HepG2 (cell line): ENCODE results near the gene GUCY1A1. TPM values are rescaled to one million over a fixed set of nuclear protein-coding genes. Genes with fewer than 3 reads are reported as not detected.

Experiments
- ATAC-seq: fragments of 200-7000 bp; cut with Tn5 transposase; 3 replicates; pipeline ENCODE4 v1.9.1; 2020; ENCODE audit warnings: mild to moderate bottlenecking, moderate library complexity
- BruUV-seq: library from RNA; stranded (reverse); fragments of 400-500 nt; replicated peaks from 2 replicates; lab custom pipeline; 2021; lab: Mats Ljungman, UMichigan
- CTCF ChIA-PET: fragments of 300-600 bp; formaldehyde crosslinking; extraction: SDS; loops from one replicate; lab custom pipeline; 2021; ENCODE audit warnings: low total read pairs, inconsistent platforms, low intra/inter-chr PET ratio; lab: Yijun Ruan, JAX
- POLR2A ChIA-PET: fragments of 350-600 bp; sonication (Branson Sonifier 250); formaldehyde crosslinking; loops from one replicate; lab custom pipeline; 2020; ENCODE audit warnings: antibody characterized with exemption, inconsistent platforms; lab: Yijun Ruan, JAX
- DNase-seq: peaks from one replicate; pipeline ENCODE4 v3.0.0-alpha.2; 2015; ENCODE audit warnings: low spot score
- FAIRE-seq: peaks from 3 replicates; lab custom pipeline; 2011; peaks lifted over from hg19 to GRCh38; lab: Jason Lieb, UNC
- H2AFZ ChIP-seq: one replicate; pipeline ENCODE4 v1.6.1; 2011; ENCODE audit warnings: low read length, inconsistent platforms
- H3K27ac ChIP-seq: fragments of 300-600 bp; 3 replicates; pipeline ENCODE4 v1.8.0; 2011; ENCODE audit warnings: mixed run types, mild to moderate bottlenecking, mixed read lengths, low read length, inconsistent platforms; ENCODE audit not compliant: insufficient read depth; ENCODE audit errors: extremely low read length
- H3K27me3 ChIP-seq, 2 experiments: fragments of 200-600 bp in 1 of 2; 2 replicates in 1 of 2; 3 replicates in 1 of 2; pipeline versions ENCODE4 v1.6.0 to v1.8.0; 2011; ENCODE audit warnings: low read length in 2 of 2, mild to moderate bottlenecking in 2 of 2, moderate library complexity in 2 of 2, inconsistent platforms in 1 of 2; ENCODE audit not compliant: insufficient read depth in 2 of 2, control insufficient read depth in 1 of 2
- H3K36me3 ChIP-seq, 2 experiments: fragments of 200-600 bp in 1 of 2; replicated peaks in 1 of 2; 2 replicates in 1 of 2; 3 replicates in 1 of 2; pipeline versions ENCODE4 v1.5.1 to v1.8.0; 2011; ENCODE audit warnings: low read length in 2 of 2, inconsistent platforms in 1 of 2; ENCODE audit not compliant: insufficient read depth in 2 of 2, control insufficient read depth in 1 of 2
- H3K4me1 ChIP-seq: 2 replicates; pipeline ENCODE4 v1.5.1; 2012; ENCODE audit warnings: low read length, inconsistent platforms; ENCODE audit not compliant: insufficient read depth
- H3K4me2 ChIP-seq: 2 replicates; pipeline ENCODE4 v1.6.0; 2011; ENCODE audit warnings: low read depth, low read length, inconsistent platforms
- H3K4me3 ChIP-seq, 3 experiments: fragments of 200-600 bp in 1 of 3; sonication (generic), shearing (Covaris generic) in 1 of 3; replicated peaks in 1 of 3; 2 replicates each; pipeline ENCODE4 v1.5.1; 2011 to 2016; ENCODE audit warnings: low read length in 3 of 3, inconsistent platforms in 2 of 3, low read depth in 2 of 3, mild to moderate bottlenecking in 2 of 3, control low read depth in 1 of 3, mixed read lengths in 1 of 3; ENCODE audit not compliant: insufficient read depth in 1 of 3
- H3K79me2 ChIP-seq: one replicate; pipeline ENCODE4 v1.6.1; 2011; ENCODE audit warnings: low read length, inconsistent platforms; ENCODE audit not compliant: insufficient read depth
- H3K9ac ChIP-seq: 2 replicates; pipeline ENCODE4 v1.6.0; 2011; ENCODE audit warnings: mild to moderate bottlenecking, low read depth, low read length, inconsistent platforms; ENCODE audit not compliant: insufficient read depth
- H3K9me3 ChIP-seq: 2 replicates; pipeline ENCODE4 v1.5.1; 2012; ENCODE audit warnings: mild to moderate bottlenecking, low read length
- H4K20me1 ChIP-seq: 2 replicates; pipeline ENCODE4 v1.6.0; 2011; ENCODE audit warnings: inconsistent platforms, mild to moderate bottlenecking, low read length, moderate library complexity; ENCODE audit not compliant: insufficient read depth
- CEBPB ChIP-seq: IDR thresholded peaks from 2 replicates; pipeline ENCODE4 v1.6.1; 2011; ENCODE audit warnings: low read depth, low read length, improper control_type of control experiment, borderline replicate concordance
- E2F2 ChIP-seq: sonication (generic); formaldehyde crosslinking; IDR thresholded peaks from 2 replicates; pipeline ENCODE4 v1.4.0; 2020; ENCODE audit warnings: missing genetic modification reagents, borderline replicate concordance
- MAFK ChIP-seq, 2 experiments: IDR thresholded peaks in 1 of 2; conservative IDR thresholded peaks in 1 of 2; 2 replicates each; pipeline ENCODE4 v1.6.1; 2011; ENCODE audit warnings: improper control_type of control experiment in 2 of 2, low read length in 2 of 2
- ZNF512B ChIP-seq: sonication (generic); formaldehyde crosslinking; IDR thresholded peaks from 2 replicates; pipeline ENCODE4 v1.5.1; 2020; ENCODE audit warnings: missing genetic modification reagents, mild to moderate bottlenecking, borderline replicate concordance
- WGBS: methylation state at CpG from one replicate; pipeline ENCODE4 v1.1.6; 2017; ENCODE audit warnings: low lambda C conversion rate; 5-methylcytosine and 5-hydroxymethylcytosine counted together
- in situ Hi-C: cut with HindIII; loops from 2 replicates; pipeline ENCODE4 v1.10.0; 2017; ENCODE audit warnings: low pct_unique_long_range_greater_than_20kb; ENCODE audit not compliant: extremely low pct_ligation_motif_present
- intact Hi-C: fragments of 100-400 bp; cut with micrococcal nuclease; formaldehyde crosslinking; loops from one replicate; pipeline ENCODE4 v1.10.0; 2022; ENCODE audit not compliant: unreplicated experiment
- polyA plus RNA-seq, 8 experiments: library from polyadenylated mRNA; depleted of rRNA in 3 of 8; stranded (reverse) in 7 of 8; unstranded in 1 of 8; fragments of >200 nt; fragmentation: Illumina TruSeq in 4 of 8; extraction: Trizol in 4 of 8; gene quantifications; 2 replicates each; pipeline versions ENCODE4 v1.2.1 to v1.2.3, GENCODE V29; 2011 to 2016; ENCODE audit warnings: low read depth in 4 of 8, missing spikeins in 1 of 8, mixed read lengths in 1 of 8; ENCODE audit not compliant: insufficient read depth in 1 of 8
- total RNA-seq, 5 experiments: library from RNA; depleted of rRNA; stranded (reverse); fragments of >200 nt; fragmentation: Illumina TruSeq; extraction: Trizol; gene quantifications; 2 replicates each; pipeline ENCODE4 v1.2.3, GENCODE V29; 2016; ENCODE audit warnings: low read depth in 1 of 5

Gene GUCY1A1
- total and polyA plus RNA-seq, 2 of the 13 experiments (the other 11 are each of a cell fraction or from before 2014, with no cell fraction given) = not detected

DNA sequence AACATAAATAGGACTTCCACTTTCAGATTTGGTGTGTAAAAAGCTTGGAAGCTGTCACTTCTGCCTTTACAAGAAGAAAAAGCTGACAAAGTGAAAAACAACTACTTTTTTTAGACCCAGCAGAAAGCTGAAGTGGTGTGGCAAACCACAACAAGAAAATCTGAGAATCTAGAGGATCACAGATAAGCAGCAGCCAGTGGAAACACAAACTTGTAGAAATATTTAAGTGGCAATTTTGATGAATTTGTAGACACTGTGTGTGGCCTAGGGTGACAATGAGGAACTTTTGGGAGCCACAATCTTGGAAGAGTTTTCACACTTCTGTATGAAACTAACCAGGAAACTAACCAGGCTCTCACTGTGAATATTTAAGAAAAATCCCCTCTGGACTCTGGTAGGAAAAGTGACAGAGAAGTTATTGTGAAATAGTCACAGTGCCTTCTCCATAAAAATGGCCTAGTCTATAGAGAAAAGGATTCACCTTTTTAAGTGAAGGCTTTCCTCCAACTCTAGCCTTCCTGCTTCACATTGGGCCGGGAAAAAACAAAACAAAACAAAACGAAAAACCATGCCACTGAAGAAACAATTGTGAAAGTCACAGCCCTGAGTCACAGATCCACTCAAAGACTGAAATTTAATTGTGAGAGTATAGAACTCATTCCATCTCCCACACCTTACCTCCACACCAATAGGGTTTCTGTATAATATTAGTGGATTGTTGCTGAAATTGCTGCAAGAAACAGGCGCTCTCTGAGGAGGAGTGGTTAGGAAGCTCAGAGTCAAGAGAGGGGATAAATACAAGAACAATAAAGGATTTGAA is 26.7 kb upstream of the GUCY1A1 start:
- FAIRE-seq = no peak
- in situ Hi-C loops = no loop called here
- 29% methylated on average over 3 of the region's 3 CpGs for WGBS

More for the DNA sequence above, 26.7 kb upstream of the GUCY1A1 start:
- intact Hi-C loops = no loop called here
- DNase-seq (no peak), ATAC-seq (no peak)
- CTCF ChIA-PET = no interaction called here
- Histone ChIP-seq H3K27ac (no peak overlapping the region), H4K20me1 (no peaks in the 10 kb centered on the region), H3K9me3 (no peaks in the 10 kb centered on the region), H2AFZ (no peak overlapping the region), H3K36me3 (no peaks in the 10 kb centered on the region), H3K9ac (no peak overlapping the region), H3K4me3 (no peak overlapping the region), H3K4me2 (no peak overlapping the region), H3K79me2 (no peaks in the 10 kb centered on the region), H3K27me3 (no peaks in the 10 kb centered on the region), H3K4me1 (no peaks in the 10 kb centered on the region)
- no peak for TF ChIP-seq E2F2 (CRISPR knock-in tag)
- TF ChIP-seq ZNF512B = no peak
- 0 out of 2 replicates have a peak, but pooled peaks have one; percentile 21 for TF ChIP-seq CEBPB
- TF ChIP-seq MAFK (conservative IDR thresholded peaks at IDR 0.05 in 1 of 2, IDR thresholded peaks at IDR 0.05 in 1 of 2; ENCODE audit: low read length in 2 of 2) = peak in 1 of 2 experiments; percentile 44; a peak in 2 of 4 replicates
- no TSS peak for BruUV-seq
- POLR2A ChIA-PET = no interaction called here
